ENCODE results near the gene AHDC1.
"Not testable (repeated sequence)": the region's sequence is repeated elsewhere in the genome, so short reads cannot be mapped to it uniquely, and the experiment has no call there.

Gene AHDC1

GRCh38 chr1:27634177-27634984 lies 30.4 kb upstream of the AHDC1 start:
- DNase-seq = no peak

GRCh38 chr1:27633640-27634176 lies 29.8 kb upstream of the AHDC1 start:
- no peak for DNase-seq

GRCh38 chr1:27633298-27633610 lies 29.3 kb upstream of the AHDC1 start:
- no peak for DNase-seq

GRCh38 chr1:27632387-27633297 lies 28.7 kb upstream of the AHDC1 start:
- DNase-seq = no peak

GRCh38 chr1:27630859-27631491 lies 27.0 kb upstream of the AHDC1 start:
- no peak for DNase-seq

- no peak for DNase-seq
Measured at GRCh38 chr1:27628712-27629111, 24.8 kb upstream of the AHDC1 start.

GRCh38 chr1:27627733-27628132 lies 23.8 kb upstream of the AHDC1 start:
- not testable (repeated sequence) for DNase-seq

- DNase-seq = no peak
Measured at GRCh38 chr1:27627061-27627460, 23.1 kb upstream of the AHDC1 start.

- DNase-seq = no peak
Measured at GRCh38 chr1:27626031-27626935, 22.3 kb upstream of the AHDC1 start.

GRCh38 chr1:27624467-27625178 lies 20.7 kb upstream of the AHDC1 start:
- DNase-seq = peak in 1 of 56 donors; percentile 34

- DNase-seq = no peak
Measured at GRCh38 chr1:27623327-27624212, 19.6 kb upstream of the AHDC1 start.

GRCh38 chr1:27622828-27623227 lies 18.9 kb upstream of the AHDC1 start:
- DNase-seq = no peak

- DNase-seq = no peak
Measured at GRCh38 chr1:27621051-27621920, 17.3 kb upstream of the AHDC1 start.

GRCh38 chr1:27619782-27620438 lies 16.0 kb upstream of the AHDC1 start:
- not testable (repeated sequence) for DNase-seq

- no peak for DNase-seq
Measured at GRCh38 chr1:27618341-27619082, 14.6 kb upstream of the AHDC1 start.

GRCh38 chr1:27617420-27617819 lies 13.5 kb upstream of the AHDC1 start:
- no peak for DNase-seq

- no peak for DNase-seq
Measured at GRCh38 chr1:27616441-27616840, 12.5 kb upstream of the AHDC1 start.

All from amygdala (tissue), 56 donors.